PC-3 (cell line): ENCODE results near the gene ID4. TPM values are rescaled to one million over a fixed set of nuclear protein-coding genes. Genes with fewer than 3 reads are reported as not detected.

ENCODE experiments used
- ATAC-seq: fragments of 200-7000 bp; cut with Tn5 transposase; 2 replicates; pipeline ENCODE4 v1.9.1; 2020; ENCODE audit warnings: mild to moderate bottlenecking, moderate library complexity
- BruUV-seq: library from RNA; stranded (reverse); fragments of 400-500 nt; replicated peaks from 2 replicates; lab custom pipeline; 2021; lab: Mats Ljungman, UMichigan
- CTCF ChIA-PET: fragments of 300-600 bp; sonication (Branson Sonifier 250); formaldehyde crosslinking; loops from one replicate; lab custom pipeline; 2022; ENCODE audit warnings: antibody characterized with exemption; lab: Charles Lee
- POLR2A ChIA-PET: fragments of 300-600 bp; sonication (Branson Sonifier 250); formaldehyde crosslinking; loops from one replicate; lab custom pipeline; 2022; ENCODE audit warnings: antibody characterized with exemption; ENCODE audit not compliant: unreplicated experiment; lab: Charles Lee
- DNase-seq: peaks from one replicate; pipeline ENCODE4 v3.0.0-alpha.2; 2015
- H2AFZ ChIP-seq: fragments of 300-600 bp; sonication (generic); 2 replicates; pipeline ENCODE4 v1.6.0; 2016; ENCODE audit warnings: antibody characterized with exemption, low read length
- H3F3A ChIP-seq: fragments of 300-600 bp; sonication (generic); one replicate; pipeline ENCODE4 v1.6.0; 2017; ENCODE audit warnings: antibody characterized with exemption, low read length, control low read depth, mild to moderate bottlenecking; ENCODE audit not compliant: unreplicated experiment
- H3K27ac ChIP-seq: fragments of 300-600 bp; sonication (generic); 2 replicates; pipeline ENCODE4 v1.5.1; 2016; ENCODE audit warnings: mild to moderate bottlenecking, low read length
- H3K27me3 ChIP-seq: fragments of 300-600 bp; sonication (generic); 2 replicates; pipeline ENCODE4 v1.6.1; 2016; ENCODE audit warnings: low read length, mixed read lengths
- H3K36me3 ChIP-seq: fragments of 300-600 bp; sonication (generic); 2 replicates; pipeline ENCODE4 v1.6.1; 2016; ENCODE audit warnings: low read depth, mixed run types, low read length, mixed read lengths
- H3K4me1 ChIP-seq: fragments of 300-600 bp; sonication (generic); 2 replicates; pipeline ENCODE4 v1.5.1; 2016; ENCODE audit warnings: low read length; ENCODE audit not compliant: insufficient read depth
- H3K4me2 ChIP-seq: fragments of 300-600 bp; sonication (generic); 2 replicates; pipeline ENCODE4 v1.6.0; 2016; ENCODE audit warnings: low read length
- H3K4me3 ChIP-seq: fragments of 300-600 bp; sonication (generic); 2 replicates; pipeline ENCODE4 v1.5.1; 2016; ENCODE audit warnings: mild to moderate bottlenecking, low read length, mixed read lengths
- H3K79me2 ChIP-seq: fragments of 300-600 bp; sonication (generic); 2 replicates; pipeline ENCODE4 v1.6.1; 2017; ENCODE audit warnings: low read length, mixed read lengths
- H3K9ac ChIP-seq: fragments of 300-600 bp; sonication (generic); 2 replicates; pipeline ENCODE4 v1.6.0; 2016; ENCODE audit warnings: mild to moderate bottlenecking, low read length
- H3K9me2 ChIP-seq: fragments of 300-600 bp; sonication (generic); replicated peaks from 2 replicates; pipeline ENCODE4 v1.6.1; 2016; ENCODE audit warnings: mixed run types, low read length, mixed read lengths
- H3K9me3 ChIP-seq: fragments of 300-600 bp; sonication (generic); 2 replicates; pipeline ENCODE4 v1.6.1; 2016; ENCODE audit warnings: low read length, mixed read lengths
- H4K20me1 ChIP-seq: fragments of 300-600 bp; sonication (generic); 2 replicates; pipeline ENCODE4 v1.6.1; 2016; ENCODE audit warnings: low read length, mixed read lengths
- CTCF ChIP-seq: fragments of 300-600 bp; sonication (generic); conservative IDR thresholded peaks from 2 replicates; pipeline ENCODE4 v1.5.1; 2017; ENCODE audit warnings: antibody characterized with exemption, low read depth, mild to moderate bottlenecking, low read length
- EZH2 ChIP-seq: fragments of 300-600 bp; sonication (generic); IDR thresholded peaks from one replicate; pipeline ENCODE4 v1.6.1; 2017; ENCODE audit warnings: antibody characterized with exemption, mild to moderate bottlenecking, low read length; ENCODE audit not compliant: unreplicated experiment
- EZH2phosphoT487 ChIP-seq: fragments of 300-600 bp; sonication (generic); IDR thresholded peaks from 2 replicates; pipeline ENCODE4 v1.6.1; 2018; ENCODE audit warnings: mild to moderate bottlenecking, antibody characterized with exemption, low read length, borderline replicate concordance
- intact Hi-C: fragments of 100-400 bp; cut with micrococcal nuclease; formaldehyde crosslinking; loops from 2 replicates; pipeline ENCODE4 v1.9.0; 2023
- total RNA-seq: library from RNA; depleted of rRNA; stranded (reverse); fragments of >200 nt; gene quantifications from 2 replicates; pipeline ENCODE4 v1.2.3, GENCODE V29; 2014

ID4 gene
- total RNA-seq, 1 experiment from 2014 or later = 1.4 TPM

- no peaks in the 10 kb centered on the region for H3K9me3 ChIP-seq
- ChIA-PET CTCF (no interaction called here), POLR2A (interaction anchor here (0.5 kb wide), 1 partner anchor 1120 kb away, joined by 3 read pairs; no protein-coding TSS in a partner anchor)
- H4K20me1 ChIP-seq = no peaks in the 10 kb centered on the region
- ATAC-seq (peak; percentile 35), DNase-seq (peak; percentile 78)
- no peak overlapping the region for H3K4me3 ChIP-seq
- BruUV-seq = no TSS peak
- H3K79me2 ChIP-seq = no peaks in the 10 kb centered on the region
- H3K4me1 ChIP-seq = peaks cover 13% of the 10 kb centered on the region
- no peaks in the 10 kb centered on the region for H3F3A ChIP-seq
- H2AFZ ChIP-seq = 0 out of 2 replicates have a peak overlapping the region, but pooled peaks have one; percentile 24
- H3K27me3 ChIP-seq = peaks cover 10% of the 10 kb centered on the region; the same call in 1 of the 2 replicates
- H3K4me2 ChIP-seq = peak overlapping the region; percentile 13
- no peaks in the 10 kb centered on the region for H3K36me3 ChIP-seq
- intact Hi-C loops = no loop called here
- no peaks in the 10 kb centered on the region for H3K9me2 ChIP-seq
- H3K9ac ChIP-seq = no peak overlapping the region
- H3K27ac ChIP-seq = no peak overlapping the region
- TF ChIP-seq CTCF (no peak), EZH2phosphoT487 (no peak), EZH2 (no peak)
These were observed 23.2 kb downstream of the ID4 start for GRCh38 chr6:19860235-19860877.

GRCh38 chr6:19864285-19864684, 27.1 kb downstream of the ID4 start:
- no peak for DNase-seq
- Histone ChIP-seq H3K27me3 (peaks cover 19% of the 10 kb centered on the region; the same call in 1 of the 2 replicates), H3K4me2 (no peak overlapping the region), H3K79me2 (no peaks in the 10 kb centered on the region), H4K20me1 (no peaks in the 10 kb centered on the region), H2AFZ (no peak overlapping the region), H3K9me3 (no peaks in the 10 kb centered on the region), H3K27ac (no peak overlapping the region), H3K9ac (no peak overlapping the region), H3K4me3 (no peak overlapping the region), H3F3A (no peaks in the 10 kb centered on the region), H3K4me1 (peaks cover 34% of the 10 kb centered on the region), H3K9me2 (no peaks in the 10 kb centered on the region), H3K36me3 (no peaks in the 10 kb centered on the region)
- intact Hi-C loops = no loop called here
- no peak for TF ChIP-seq EZH2phosphoT487
- TF ChIP-seq EZH2 = no peak
- TF ChIP-seq CTCF = no peak
- no peak for ATAC-seq
- BruUV-seq = no TSS peak
- ChIA-PET CTCF (no interaction called here), POLR2A (no interaction called here)

GRCh38 chr6:19865178-19865577, 28.0 kb downstream of the ID4 start:
- H3K4me2 ChIP-seq = no peak overlapping the region
- no peaks in the 10 kb centered on the region for H3K36me3 ChIP-seq
- H3K9me2 ChIP-seq = no peaks in the 10 kb centered on the region
- TF ChIP-seq EZH2 = no peak
- TF ChIP-seq CTCF = no peak
- no peak for TF ChIP-seq EZH2phosphoT487
- peak; percentile 6 for DNase-seq
- intact Hi-C loops = no loop called here
- H3K4me1 ChIP-seq = peaks cover 31% of the 10 kb centered on the region
- POLR2A ChIA-PET = no interaction called here
- H3K79me2 ChIP-seq = no peaks in the 10 kb centered on the region
- H3K9me3 ChIP-seq = no peaks in the 10 kb centered on the region
- H3K4me3 ChIP-seq = no peak overlapping the region
- CTCF ChIA-PET = no interaction called here
- BruUV-seq = no TSS peak
- H3K27me3 ChIP-seq = peaks cover 19% of the 10 kb centered on the region; the same call in 1 of the 2 replicates
- no peaks in the 10 kb centered on the region for H4K20me1 ChIP-seq
- H3K27ac ChIP-seq = no peak overlapping the region
- H2AFZ ChIP-seq = no peak overlapping the region
- H3F3A ChIP-seq = no peaks in the 10 kb centered on the region
- H3K9ac ChIP-seq = no peak overlapping the region
- no peak for ATAC-seq
